Neural cell (in vitro differentiated cells): ENCODE data around the gene IMMP1L.

Experiments used
- CTCF ChIP-seq: fragments of 450-650 bp; IDR thresholded peaks from 2 replicates; pipeline ENCODE4 v1.5.1; 2014; ENCODE audit warnings: antibody characterized with exemption, mild to moderate bottlenecking, moderate library complexity; ENCODE audit not compliant: poor library complexity, severe bottlenecking
- EP300 ChIP-seq: fragments of 450-650 bp; conservative IDR thresholded peaks from 2 replicates; pipeline ENCODE4 v1.6.1; 2014; ENCODE audit warnings: antibody characterized with exemption, mild to moderate bottlenecking, moderate library complexity; ENCODE audit not compliant: poor library complexity, severe bottlenecking
- EZH2 ChIP-seq: fragments of 200-600, 300-800 bp; shearing (Covaris generic), sonication (generic); IDR thresholded peaks from 2 replicates; pipeline ENCODE4 v1.6.1; 2014; ENCODE audit warnings: antibody characterized with exemption, low read length, borderline replicate concordance, mild to moderate bottlenecking; ENCODE audit not compliant: insufficient read depth, poor library complexity, severe bottlenecking
- POLR2AphosphoS5 ChIP-seq: IDR thresholded peaks from 2 replicates; pipeline ENCODE4 v1.6.1; 2012
- REST ChIP-seq: IDR thresholded peaks from 2 replicates; pipeline ENCODE4 v1.6.1; 2012; ENCODE audit warnings: borderline replicate concordance

- TF ChIP-seq CTCF (no peak), POLR2AphosphoS5 (no peak), EP300 (no peak), EZH2 (no peak), REST (no peak)
These were observed 75.6 kb downstream of the IMMP1L start for GRCh38 chr11:31433851-31434250.
